ENCODE data around the gene CPSF4L. TPM values are rescaled to one million over a fixed set of nuclear protein-coding genes. Genes with fewer than 3 reads are reported as not detected.

CPSF4L gene
- total and polyA plus RNA-seq, 2 of the 13 experiments (the other 11 are each of a cell fraction or from before 2014, with no cell fraction given), result 0.73 to 1.6 TPM

DNA sequence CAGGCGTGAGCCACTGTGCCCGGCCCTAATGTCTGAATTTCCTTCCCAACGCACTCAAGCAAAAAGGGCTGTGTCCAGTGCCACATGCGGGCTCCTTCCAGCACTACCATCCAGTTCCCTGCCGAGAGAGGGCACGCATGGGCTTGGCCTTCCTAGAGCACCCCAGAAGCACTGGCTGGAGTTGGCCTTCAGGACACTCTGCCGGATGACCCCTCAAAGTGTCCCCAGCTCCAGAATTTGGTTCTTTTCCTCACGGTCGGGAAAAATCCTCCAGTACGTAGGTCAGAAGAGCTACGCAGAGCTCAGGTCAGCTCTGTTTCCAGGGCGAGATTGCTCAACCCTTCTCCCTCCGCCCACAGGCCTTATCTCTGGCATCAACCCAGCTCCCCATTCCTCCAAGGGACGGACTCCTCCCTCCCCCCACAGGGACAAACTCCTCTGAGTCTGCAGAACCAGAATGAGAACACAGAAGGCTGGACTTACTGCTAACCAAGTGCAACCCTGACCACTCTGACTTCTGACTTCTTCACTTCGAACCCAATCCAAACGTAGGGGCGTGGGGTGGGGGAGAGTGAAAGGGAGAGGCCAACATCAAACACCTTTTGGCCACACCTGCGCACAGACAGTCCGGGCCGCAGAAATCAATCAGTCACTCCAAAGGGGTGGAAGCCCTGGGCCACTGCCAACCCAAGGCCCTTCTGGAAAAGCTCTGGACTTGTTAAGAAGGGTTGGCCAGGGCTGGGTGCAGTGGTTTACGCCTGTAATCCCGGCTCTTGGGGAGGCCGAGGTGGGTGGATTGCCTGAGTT, 46.5 kb upstream of the CPSF4L start (continued):
- TF ChIP-seq ZNF143 (CRISPR knock-in tag; IDR thresholded peaks at IDR 0.05) (no peak), ZNF570 (CRISPR knock-in tag; IDR thresholded peaks at IDR 0.05; ENCODE audit: borderline replicate concordance) (no peak), SP1 (IDR thresholded peaks at IDR 0.05) (no peak), SP1 (CRISPR knock-in tag; IDR thresholded peaks at IDR 0.05) (peak; percentile 57; the same call in 1 of the 2 replicates), FOXO1 (CRISPR knock-in tag; IDR thresholded peaks at IDR 0.05) (no peak; the same call in 1 of the 2 replicates), NFATC3 (CRISPR knock-in tag; IDR thresholded peaks at IDR 0.05) (0 out of 2 replicates have a peak, but pooled peaks have one; percentile 60), TERF1 (CRISPR knock-in tag; IDR thresholded peaks at IDR 0.05) (no peak), REST (IDR thresholded peaks at IDR 0.05; ENCODE audit: borderline replicate concordance in 1 of 2, low read depth in 1 of 2, low read length in 2 of 2) (peak in 1 of 2 experiments; percentile 21; a peak in 2 of 4 replicates), ZNF790 (CRISPR knock-in tag; IDR thresholded peaks at IDR 0.05; ENCODE audit: borderline replicate concordance) (no peak), SNAPC2 (CRISPR knock-in tag; IDR thresholded peaks at IDR 0.05) (no peak), ZNF775 (CRISPR knock-in tag; IDR thresholded peaks at IDR 0.05; ENCODE audit: borderline replicate concordance) (0 out of 2 replicates have a peak, but pooled peaks have one; percentile 23), NFE2L1 (CRISPR knock-in tag; IDR thresholded peaks at IDR 0.05; ENCODE audit: borderline replicate concordance) (no peak), PPARG (CRISPR knock-in tag; conservative IDR thresholded peaks at IDR 0.05) (peak; percentile 77), MIER2 (CRISPR knock-in tag; IDR thresholded peaks at IDR 0.05) (peak; percentile 47; the same call in 1 of the 2 replicates)
- TF ChIP-seq, protein P1, sequence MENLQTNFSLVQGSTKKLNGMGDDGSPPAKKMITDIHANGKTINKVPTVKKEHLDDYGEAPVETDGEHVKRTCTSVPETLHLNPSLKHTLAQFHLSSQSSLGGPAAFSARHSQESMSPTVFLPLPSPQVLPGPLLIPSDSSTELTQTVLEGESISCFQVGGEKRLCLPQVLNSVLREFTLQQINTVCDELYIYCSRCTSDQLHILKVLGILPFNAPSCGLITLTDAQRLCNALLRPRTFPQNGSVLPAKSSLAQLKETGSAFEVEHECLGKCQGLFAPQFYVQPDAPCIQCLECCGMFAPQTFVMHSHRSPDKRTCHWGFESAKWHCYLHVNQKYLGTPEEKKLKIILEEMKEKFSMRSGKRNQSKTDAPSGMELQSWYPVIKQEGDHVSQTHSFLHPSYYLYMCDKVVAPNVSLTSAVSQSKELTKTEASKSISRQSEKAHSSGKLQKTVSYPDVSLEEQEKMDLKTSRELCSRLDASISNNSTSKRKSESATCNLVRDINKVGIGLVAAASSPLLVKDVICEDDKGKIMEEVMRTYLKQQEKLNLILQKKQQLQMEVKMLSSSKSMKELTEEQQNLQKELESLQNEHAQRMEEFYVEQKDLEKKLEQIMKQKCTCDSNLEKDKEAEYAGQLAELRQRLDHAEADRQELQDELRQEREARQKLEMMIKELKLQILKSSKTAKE (CRISPR knock-in tag; IDR thresholded peaks at IDR 0.05; ENCODE audit: borderline replicate concordance), result no peak
- TF ChIP-seq, protein P2, sequence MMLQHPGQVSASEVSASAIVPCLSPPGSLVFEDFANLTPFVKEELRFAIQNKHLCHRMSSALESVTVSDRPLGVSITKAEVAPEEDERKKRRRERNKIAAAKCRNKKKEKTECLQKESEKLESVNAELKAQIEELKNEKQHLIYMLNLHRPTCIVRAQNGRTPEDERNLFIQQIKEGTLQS (CRISPR knock-in tag; IDR thresholded peaks at IDR 0.05), result no peak; the same call in 1 of the 2 replicates
- TF ChIP-seq, protein P3, sequence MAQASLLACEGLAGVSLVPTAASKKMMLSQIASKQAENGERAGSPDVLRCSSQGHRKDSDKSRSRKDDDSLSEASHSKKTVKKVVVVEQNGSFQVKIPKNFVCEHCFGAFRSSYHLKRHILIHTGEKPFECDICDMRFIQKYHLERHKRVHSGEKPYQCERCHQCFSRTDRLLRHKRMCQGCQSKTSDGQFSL (CRISPR knock-in tag; IDR thresholded peaks at IDR 0.05), result peak; percentile 72; the same call in 1 of the 2 replicates
- TF ChIP-seq, protein P4, sequence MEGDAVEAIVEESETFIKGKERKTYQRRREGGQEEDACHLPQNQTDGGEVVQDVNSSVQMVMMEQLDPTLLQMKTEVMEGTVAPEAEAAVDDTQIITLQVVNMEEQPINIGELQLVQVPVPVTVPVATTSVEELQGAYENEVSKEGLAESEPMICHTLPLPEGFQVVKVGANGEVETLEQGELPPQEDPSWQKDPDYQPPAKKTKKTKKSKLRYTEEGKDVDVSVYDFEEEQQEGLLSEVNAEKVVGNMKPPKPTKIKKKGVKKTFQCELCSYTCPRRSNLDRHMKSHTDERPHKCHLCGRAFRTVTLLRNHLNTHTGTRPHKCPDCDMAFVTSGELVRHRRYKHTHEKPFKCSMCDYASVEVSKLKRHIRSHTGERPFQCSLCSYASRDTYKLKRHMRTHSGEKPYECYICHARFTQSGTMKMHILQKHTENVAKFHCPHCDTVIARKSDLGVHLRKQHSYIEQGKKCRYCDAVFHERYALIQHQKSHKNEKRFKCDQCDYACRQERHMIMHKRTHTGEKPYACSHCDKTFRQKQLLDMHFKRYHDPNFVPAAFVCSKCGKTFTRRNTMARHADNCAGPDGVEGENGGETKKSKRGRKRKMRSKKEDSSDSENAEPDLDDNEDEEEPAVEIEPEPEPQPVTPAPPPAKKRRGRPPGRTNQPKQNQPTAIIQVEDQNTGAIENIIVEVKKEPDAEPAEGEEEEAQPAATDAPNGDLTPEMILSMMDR (CRISPR knock-in tag; IDR thresholded peaks at IDR 0.05), result peak; percentile 19; the same call in 1 of the 2 replicates

All from HepG2 (cell line).